ENCODE data around the gene HEATR3.

The HEATR3 gene

GRCh38 chr16:50139580-50139979, 73.8 kb downstream of the HEATR3 start:
- FAIRE-seq = no peak
- no peak for TF ChIP-seq POLR2A (IDR thresholded peaks at IDR 0.05; ENCODE audit: low read depth, low read length)
- DNase-seq (ENCODE audit: insufficient read length, low spot score) = no peak

GRCh38 chr16:50144211-50144610, 78.4 kb downstream of the HEATR3 start:
- FAIRE-seq (no peak), DNase-seq (ENCODE audit: insufficient read length, low spot score) (no peak)
- TF ChIP-seq POLR2A (IDR thresholded peaks at IDR 0.05; ENCODE audit: low read depth, low read length) = no peak

- FAIRE-seq = no peak
These were observed 81.0 kb downstream of the HEATR3 start for GRCh38 chr16:50146479-50147435.

GRCh38 chr16:50151322-50151721, 85.6 kb downstream of the HEATR3 start:
- DNase-seq (ENCODE audit: insufficient read length, low spot score) (no peak), FAIRE-seq (no peak)
- no peak for TF ChIP-seq POLR2A (IDR thresholded peaks at IDR 0.05; ENCODE audit: low read depth, low read length)

More at GRCh38 chr16:50146479-50147435, 81.0 kb downstream of the HEATR3 start:
- no peak for DNase-seq (ENCODE audit: insufficient read length, low spot score)
- no peak for TF ChIP-seq POLR2A (IDR thresholded peaks at IDR 0.05; ENCODE audit: low read depth, low read length)

GRCh38 chr16:50151756-50152155, 86.0 kb downstream of the HEATR3 start:
- no peak for FAIRE-seq
- DNase-seq (ENCODE audit: insufficient read length, low spot score) = no peak
- no peak for TF ChIP-seq POLR2A (IDR thresholded peaks at IDR 0.05; ENCODE audit: low read depth, low read length)

GRCh38 chr16:50152351-50152806, 86.6 kb downstream of the HEATR3 start:
- DNase-seq (ENCODE audit: insufficient read length, low spot score) (peak; percentile 50), FAIRE-seq (no peak)
- TF ChIP-seq POLR2A (IDR thresholded peaks at IDR 0.05; ENCODE audit: low read depth, low read length) = no peak

- FAIRE-seq = no peak
These were observed 87.2 kb downstream of the HEATR3 start, which contains the start of gene TENT4B for GRCh38 chr16:50152807-50153595. TSS of gene TENT4B (plus strand) at chr16:50153306. CDS start at chr16:50153622, 316 bp downstream.

GRCh38 chr16:50153596-50154419, 88.0 kb downstream of the HEATR3 start:
- TF ChIP-seq POLR2A (IDR thresholded peaks at IDR 0.05; ENCODE audit: low read depth, low read length) = no peak
- no peak for FAIRE-seq
- peak; percentile 55 for DNase-seq (ENCODE audit: insufficient read length, low spot score)

More at GRCh38 chr16:50152807-50153595, 87.2 kb downstream of the HEATR3 start, which contains the start of gene TENT4B:
- DNase-seq (ENCODE audit: insufficient read length, low spot score) = peak; percentile 87
- TF ChIP-seq POLR2A (IDR thresholded peaks at IDR 0.05; ENCODE audit: low read depth, low read length) = peak; percentile 91

- no peak for TF ChIP-seq POLR2A (IDR thresholded peaks at IDR 0.05; ENCODE audit: low read depth, low read length)
- DNase-seq (ENCODE audit: insufficient read length, low spot score) = no peak
- no peak for FAIRE-seq
These were observed 88.7 kb downstream of the HEATR3 start for GRCh38 chr16:50154420-50154950.

GRCh38 chr16:50155925-50156324, 90.2 kb downstream of the HEATR3 start:
- DNase-seq (ENCODE audit: insufficient read length, low spot score) = no peak
- TF ChIP-seq POLR2A (IDR thresholded peaks at IDR 0.05; ENCODE audit: low read depth, low read length) = no peak
- FAIRE-seq = no peak

All from H54 (cell line).